Measurements from ENCODE around the gene RRAS2. TPM values are rescaled to one million over a fixed set of nuclear protein-coding genes. Genes with fewer than 3 reads are reported as not detected.
"Not testable (repeated sequence)": the region's sequence is repeated elsewhere in the genome, so short reads cannot be mapped to it uniquely, and the experiment has no call there.

The RRAS2 gene
- total RNA-seq, 1 experiment from 2014 or later, result 69.9 TPM

DNA sequence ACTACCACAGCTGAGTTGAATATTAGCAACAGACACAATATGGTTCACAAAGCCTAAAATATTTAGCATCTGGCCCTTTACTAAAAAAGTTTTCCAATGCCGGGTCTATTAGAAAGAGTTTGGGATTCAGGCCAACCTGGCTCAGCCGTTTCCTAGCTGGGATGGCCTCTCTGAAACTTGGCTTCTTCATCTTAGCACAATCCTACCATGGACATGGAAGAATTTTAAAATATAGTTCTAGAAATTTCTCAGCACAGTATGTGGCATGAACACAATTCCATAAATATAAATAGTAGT, 103.8 kb downstream of the RRAS2 start:
- no peak for DNase-seq (ENCODE audit: low spot score)

DNA sequence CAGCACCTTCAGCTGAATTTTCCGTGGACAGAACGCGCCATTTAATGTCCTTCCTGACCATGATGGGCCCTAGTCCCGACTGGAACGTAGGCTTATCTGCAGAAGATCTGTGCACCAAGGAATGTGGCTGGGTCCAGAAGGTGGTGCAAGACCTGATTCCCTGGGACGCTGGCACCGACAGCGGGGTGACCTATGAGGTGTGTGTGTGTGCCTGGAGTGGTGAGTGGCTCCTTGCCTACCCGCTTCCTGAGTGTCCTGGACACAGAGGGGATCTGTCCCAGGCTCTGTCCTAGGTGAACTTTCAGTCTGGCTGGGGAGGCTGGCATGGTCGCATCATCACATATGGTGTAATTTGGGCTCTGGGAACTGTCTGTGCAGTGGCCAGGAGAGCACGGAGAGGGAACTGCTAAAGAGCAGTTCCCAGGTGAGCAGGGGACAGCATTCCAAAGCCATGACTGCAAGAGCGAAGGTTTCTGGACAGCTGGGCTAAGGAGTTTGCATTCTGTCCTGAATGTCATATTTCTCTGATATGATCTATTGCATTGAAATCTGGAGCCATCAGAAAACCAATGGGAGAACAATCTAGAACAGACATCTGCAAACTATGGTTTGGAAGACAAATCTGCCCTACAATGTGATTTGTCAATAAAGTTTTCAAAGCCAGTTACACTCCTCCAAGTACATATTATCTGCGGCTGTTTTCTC, 104.3 kb downstream of the RRAS2 start:
- DNase-seq (ENCODE audit: low spot score), result no peak

DNA sequence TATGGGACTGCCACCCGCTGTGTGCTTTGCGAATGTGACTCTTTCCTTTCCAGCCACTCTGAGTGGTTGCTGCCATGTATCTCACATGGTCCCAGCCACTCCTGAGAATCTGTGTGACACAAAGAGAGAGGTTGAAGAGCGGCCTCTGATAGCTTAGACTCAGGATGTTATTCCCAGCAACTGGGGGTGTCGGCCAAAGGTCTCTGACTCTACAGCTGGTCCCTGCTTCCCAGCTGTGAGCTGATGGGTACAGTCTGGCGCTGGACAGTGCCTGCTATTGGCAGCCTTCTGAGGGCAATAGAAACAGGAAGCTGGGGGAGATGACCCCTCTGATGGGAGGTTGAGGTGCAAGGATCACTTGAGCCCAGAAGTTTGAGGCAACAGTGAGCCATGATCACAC, 105.1 kb downstream of the RRAS2 start:
- DNase-seq (ENCODE audit: low spot score), result no peak

DNA sequence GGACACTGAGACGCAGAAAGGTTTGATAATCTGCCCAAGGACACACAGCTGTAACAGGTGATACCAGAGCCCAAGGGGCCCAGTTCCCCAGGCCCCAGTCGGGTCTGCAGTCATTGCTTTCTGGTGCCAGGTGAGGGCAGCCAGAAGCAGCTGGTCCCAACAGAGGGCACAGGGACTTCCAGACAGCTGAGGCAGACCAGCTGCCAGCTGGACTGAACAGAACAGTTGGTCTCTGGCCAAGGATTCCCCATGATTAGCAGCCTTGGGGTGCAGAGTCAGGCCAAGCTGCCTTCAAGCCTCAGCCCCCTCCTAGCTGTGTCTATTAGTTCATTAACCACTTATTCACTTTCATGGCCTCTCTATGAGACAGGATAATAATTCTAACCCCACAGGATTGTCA, 105.6 kb downstream of the RRAS2 start:
- DNase-seq (ENCODE audit: low spot score), result no peak

DNA sequence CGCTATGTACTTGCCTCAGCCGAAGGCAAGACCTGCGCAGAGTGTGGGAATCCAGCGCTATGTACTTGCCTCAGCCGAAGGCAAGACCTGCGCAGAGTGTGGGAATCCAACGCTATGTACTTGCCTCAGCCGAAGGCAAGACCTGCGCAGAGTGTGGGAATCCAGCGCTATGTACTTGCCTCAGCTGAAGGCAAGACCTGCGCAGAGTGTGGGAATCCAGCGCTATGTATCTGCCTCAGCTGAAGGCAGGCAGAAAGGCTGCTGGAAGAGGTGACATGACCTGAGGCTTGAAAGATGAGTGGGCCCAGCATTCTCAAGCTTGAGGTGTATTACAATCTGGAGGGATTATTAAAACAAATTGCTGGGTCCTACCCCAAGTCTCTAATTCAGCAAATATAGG, 106.5 kb downstream of the RRAS2 start:
- not testable (repeated sequence) for DNase-seq (ENCODE audit: low spot score)

DNA sequence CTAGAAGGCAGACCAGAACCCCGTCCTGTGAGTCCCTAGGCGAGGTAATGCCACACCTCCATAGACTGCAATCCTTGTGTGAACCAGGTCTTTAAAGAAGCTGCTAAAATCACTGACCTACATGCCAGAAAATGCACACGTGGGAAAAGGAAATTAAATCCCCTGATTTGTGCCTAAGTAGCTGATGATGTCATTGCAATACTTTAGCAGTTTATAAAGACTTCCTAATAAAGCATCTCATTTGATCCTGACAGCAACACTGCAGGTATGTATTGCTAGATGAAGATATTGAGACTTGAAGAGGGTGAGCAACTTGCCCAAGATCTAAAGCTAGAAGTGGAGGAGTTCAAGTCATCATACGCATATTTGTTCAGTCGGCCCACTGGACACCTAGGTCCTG, 107.2 kb downstream of the RRAS2 start:
- DNase-seq (ENCODE audit: low spot score), result no peak

DNA sequence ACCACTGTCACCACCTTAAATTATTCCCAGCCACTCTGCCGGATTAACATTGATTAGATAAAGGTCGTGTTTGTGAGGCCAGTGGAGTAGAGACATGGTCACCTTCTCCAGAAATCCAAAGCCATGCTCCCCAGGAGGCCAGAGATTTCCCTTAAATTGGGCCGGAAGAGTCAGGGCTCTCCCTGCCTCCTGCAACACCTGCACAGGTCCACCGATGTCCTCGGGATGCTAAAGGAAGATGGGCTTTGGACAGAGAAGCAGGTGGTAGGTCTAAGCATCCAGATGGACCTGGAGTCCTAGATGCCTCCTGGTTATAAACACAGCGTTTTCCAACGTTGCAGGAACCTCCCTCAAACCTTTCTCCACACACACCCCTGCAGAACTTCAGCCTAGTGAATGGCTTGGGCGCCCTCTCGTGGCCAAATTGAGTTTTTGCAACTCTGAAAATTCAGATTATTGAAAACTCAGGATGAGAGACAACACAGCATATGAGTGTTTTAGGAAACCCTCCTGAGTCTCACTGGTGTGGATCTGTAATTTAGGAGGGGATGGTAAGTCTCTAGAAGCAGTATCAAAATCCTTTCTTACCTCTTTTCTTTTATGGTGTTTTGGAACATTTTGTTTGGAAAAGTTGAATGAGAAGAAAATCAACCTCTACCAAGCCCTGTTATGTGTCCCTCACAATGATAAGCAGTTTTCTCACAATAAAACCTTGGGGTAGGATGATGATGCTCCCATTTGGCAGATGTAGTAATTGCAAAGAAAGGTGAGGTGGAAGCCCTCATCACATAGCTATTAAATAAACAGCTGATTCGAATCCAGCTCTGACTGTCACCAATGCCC, 109.6 kb downstream of the RRAS2 start:
- peak; percentile 69 for DNase-seq (ENCODE audit: low spot score)

DNA sequence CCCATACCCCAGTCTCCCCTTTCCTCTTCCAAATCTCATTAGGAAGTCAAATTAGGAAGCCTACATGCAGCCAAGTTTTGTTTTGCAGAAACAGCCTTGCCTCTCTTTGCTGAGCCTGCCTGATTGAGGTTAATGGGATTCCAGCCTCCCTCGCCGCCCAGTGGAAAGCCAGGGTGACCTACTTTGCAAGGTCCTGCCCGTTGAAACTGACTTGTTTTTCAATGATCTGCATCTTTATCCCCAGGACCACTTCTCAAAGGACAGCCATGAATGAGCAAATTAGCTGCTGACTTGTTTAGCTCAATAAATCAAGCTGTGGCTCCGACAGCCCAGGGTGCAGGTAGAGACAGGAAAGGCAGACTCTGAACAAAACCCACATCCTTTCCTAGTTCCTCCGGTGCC, 110.4 kb downstream of the RRAS2 start:
- DNase-seq (ENCODE audit: low spot score), result no peak

DNA sequence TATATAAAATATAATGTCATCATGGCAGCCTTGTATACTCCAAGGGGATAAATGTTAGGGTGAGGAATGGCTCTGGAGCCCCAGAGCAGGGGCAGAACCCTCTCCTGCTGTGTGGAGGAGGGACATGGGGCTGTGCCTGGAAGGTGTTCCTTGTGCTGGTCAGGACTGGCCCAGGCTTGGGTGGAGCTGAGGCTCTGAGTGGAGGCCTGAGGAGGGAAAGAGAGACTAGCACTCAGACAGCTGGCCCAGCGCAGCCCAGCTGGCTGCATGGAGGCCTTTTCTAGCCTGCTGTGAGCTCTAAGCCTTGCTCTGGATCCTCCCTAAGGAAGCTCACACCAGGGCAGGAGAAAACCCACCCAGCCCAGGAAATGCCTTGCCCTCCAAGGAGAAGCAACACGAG, 113.5 kb downstream of the RRAS2 start:
- no peak for DNase-seq (ENCODE audit: low spot score)

DNA sequence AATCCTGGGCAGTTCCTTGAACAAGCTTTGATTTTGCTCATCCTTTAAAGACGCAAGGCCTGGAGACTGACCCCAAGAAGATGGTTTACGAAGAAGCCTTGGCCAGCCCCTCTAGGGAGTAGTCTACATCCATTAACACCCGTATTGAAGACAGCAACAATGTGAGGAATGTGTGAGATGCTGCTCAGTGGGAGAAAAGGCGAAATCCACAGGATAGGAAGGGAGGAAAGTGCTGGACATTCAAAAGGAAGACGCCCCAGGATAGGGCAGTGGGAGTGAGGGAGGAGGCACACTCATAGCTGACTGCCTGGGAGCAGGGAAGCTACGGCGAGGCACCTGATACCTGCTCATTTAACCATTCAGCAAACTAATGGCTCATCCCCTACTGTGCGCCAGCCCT, 114.1 kb downstream of the RRAS2 start:
- no peak for DNase-seq (ENCODE audit: low spot score)

DNA sequence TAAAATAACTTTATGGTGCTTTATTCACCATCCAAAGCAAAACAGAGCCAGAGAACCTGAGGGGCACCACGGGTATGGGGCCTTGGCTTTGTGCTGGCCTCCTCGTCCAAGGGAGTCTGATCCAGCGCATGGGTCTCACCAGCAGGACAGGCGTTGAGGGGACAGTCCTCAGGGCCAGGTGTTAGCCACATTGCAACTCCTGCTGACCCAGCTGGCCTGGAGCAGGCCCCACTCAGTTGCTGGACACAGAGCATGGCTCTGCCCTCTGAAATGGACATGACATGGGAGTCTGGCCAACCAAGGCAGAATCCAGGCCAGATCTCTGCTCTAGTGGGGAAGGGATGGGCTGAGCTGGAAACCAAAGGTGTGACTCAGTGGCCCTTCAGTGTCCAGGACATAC, 116.2 kb downstream of the RRAS2 start:
- DNase-seq (ENCODE audit: low spot score), result no peak

DNA sequence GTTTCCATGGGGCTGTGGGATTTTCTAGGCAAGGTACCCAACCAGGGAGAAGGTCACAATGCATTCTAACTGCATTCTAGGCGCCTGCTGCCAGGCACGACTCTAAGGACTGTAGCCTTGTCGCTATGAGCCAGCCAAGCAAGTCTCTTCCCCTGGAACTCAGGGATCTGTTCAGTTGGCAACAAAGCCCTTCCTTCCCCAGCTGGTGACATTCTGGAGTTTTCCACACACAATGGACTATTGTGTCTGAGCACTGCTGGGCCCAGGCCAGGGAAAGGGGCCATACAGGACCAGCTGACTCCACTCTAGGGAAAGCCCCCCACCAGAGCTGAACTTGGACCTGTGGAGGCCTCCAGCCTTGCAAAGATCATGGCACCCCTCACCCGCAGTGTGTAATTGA, 116.8 kb downstream of the RRAS2 start:
- no peak for DNase-seq (ENCODE audit: low spot score)

DNA sequence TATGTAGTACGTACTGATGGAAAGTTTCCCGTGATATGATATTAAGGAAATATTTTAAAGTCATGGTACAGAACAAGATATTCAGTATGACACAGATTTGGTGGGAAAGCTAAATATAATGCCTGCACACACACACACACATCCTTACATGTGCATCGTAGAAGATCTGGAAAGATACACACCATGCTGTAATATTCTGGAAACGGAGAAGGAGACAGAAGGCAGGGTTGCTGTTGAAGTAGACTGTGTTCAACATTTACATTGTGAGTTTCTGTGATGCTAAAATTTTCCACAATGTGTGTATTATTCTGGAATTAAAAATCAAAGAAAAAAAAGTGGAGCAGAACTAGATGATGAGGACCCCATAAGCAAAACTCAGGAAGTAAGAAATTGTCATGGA, 118.0 kb downstream of the RRAS2 start:
- DNase-seq (ENCODE audit: low spot score), result no peak

DNA sequence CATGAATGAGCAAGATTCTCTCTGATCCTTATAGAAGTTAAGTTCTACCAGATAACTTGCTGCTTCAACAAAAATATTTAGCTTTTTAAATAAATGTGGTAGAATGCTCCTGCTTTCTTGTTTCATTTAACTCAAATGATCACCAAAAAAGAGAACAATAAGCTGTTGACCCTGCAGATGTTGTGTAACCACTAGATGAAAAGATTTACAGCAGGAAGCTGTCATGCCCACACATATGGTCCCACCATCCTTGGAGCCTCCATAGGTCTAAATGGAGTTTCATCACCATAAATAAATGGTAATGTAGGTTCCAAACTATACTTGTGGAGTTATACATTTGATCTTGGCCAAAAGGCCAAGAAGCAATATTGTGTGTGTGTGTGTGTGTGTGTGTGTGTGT, 118.8 kb downstream of the RRAS2 start:
- DNase-seq (ENCODE audit: low spot score), result no peak

DNA sequence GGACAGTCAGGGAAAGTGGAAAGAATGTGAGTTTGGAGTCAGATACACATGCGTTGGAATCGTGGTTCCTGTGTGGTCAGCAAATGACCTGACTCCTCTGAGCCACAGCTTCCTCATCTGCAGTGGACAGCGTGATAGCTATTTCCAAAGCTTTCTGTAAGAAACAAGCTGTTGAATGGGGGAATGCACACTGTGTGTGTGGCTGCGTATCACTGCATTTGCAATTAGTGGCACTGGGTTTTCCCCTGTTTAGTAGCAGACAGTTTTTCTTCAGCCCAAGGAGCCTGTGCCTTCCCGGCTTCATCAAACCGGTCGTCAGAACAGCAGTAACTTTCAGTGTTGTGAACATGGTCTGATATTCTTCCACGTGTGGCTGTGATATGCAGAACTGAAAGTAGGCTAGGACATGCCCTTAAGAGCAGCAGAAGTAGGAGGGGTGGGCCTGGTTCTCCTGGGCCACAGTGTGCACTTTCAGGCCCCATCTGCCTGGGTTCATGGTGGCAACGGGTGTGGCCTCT, 121.5 kb downstream of the RRAS2 start:
- no peak for DNase-seq (ENCODE audit: low spot score)

DNA sequence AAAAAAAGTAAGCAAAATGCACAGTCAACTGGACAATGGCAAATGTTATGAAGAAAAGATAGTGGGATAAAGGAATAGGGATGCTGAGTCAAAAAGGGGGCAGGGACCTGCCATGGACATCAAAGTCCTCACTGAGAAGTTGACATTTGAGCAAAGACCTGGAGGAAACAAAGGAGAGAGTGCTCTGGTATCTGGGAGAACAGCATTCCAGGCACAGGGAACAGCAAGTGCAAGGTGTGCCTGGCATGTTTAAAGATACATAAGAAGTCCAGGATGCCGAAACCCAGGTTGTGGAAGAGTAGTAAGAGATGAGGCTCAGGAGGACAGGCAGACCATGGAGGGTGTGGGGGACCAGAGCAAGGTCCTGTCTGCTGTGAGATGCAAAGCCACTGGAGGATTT, 123.3 kb downstream of the RRAS2 start:
- DNase-seq (ENCODE audit: low spot score), result no peak

DNA sequence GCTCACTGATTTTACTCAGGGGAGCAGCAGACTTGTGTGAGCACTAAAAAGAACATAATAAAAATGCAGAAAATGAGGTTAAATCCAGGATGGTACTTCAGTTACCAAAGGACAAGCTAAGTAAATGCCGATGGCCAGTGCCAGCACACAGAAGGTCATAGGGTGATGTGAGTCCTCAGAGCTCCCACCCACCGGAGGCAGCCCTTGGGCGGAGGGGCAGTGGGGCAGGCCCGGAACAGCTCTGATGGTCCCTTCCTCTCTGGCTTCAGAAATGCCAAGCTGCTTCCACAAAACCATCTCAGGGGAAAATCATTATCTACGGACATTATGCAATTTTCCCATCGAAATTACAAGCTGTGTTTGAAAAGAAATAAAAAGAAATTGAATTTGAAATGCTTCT, 124.5 kb downstream of the RRAS2 start:
- no peak for DNase-seq (ENCODE audit: low spot score)

DNA sequence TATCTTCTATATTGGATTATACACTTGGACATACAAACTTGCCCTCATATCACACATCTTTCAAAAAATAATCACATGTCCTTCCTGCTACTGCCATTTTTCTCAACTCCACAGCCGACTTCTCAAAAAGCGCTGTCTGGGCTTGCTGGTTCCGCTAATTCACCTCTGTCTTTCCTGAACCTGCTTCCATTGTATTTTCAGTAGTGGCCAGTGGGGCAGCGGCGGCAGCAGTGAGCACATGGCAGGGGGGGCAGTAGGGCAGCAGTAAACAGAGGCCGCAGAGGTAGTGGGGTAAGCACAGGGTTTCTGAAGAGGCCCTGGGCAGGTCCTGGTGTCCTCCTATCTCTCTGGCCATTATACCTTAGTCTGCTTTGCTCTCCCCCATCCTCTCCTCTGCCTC, 126.3 kb downstream of the RRAS2 start:
- no peak for DNase-seq (ENCODE audit: low spot score)

DNA sequence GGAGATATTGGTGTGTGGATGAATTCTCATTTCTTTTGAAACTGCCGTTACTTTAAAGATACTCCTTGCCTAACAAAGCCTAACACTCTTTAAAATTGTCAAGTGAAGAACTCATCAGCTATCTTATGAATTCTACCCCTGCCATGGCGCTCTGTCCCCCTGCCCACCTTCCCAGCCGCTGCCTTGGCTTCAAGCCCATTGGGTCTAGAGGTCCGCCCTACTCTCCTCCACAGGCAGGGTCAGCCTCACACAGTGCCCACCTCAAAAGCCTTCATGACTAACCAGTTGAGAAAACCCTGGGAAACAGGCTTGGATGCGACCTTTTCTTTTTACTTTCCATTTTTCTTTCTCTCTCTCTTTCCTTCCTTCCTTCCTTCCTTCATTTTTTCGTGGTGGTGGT, 128.6 kb downstream of the RRAS2 start:
- DNase-seq (ENCODE audit: low spot score), result no peak

DNA sequence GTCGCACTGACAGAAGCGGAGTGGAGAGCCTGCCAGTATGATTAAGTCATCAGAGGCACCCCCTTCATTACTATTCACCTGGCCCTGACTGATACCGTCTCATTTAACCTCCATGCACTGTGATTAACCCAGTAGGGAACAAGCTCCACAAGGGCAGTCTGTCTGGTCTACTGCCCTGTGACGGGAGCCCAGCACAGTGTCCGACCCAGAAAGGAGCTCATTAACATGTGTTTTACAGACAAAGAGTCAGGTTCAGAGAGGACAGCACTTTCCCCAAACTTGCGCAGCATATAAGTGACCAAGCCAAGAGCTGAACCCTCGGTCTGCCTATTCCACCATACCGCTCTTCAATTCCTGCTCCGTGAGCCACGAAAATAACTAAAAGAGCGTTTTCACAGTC, 129.5 kb downstream of the RRAS2 start:
- no peak for DNase-seq (ENCODE audit: low spot score)

DNA sequence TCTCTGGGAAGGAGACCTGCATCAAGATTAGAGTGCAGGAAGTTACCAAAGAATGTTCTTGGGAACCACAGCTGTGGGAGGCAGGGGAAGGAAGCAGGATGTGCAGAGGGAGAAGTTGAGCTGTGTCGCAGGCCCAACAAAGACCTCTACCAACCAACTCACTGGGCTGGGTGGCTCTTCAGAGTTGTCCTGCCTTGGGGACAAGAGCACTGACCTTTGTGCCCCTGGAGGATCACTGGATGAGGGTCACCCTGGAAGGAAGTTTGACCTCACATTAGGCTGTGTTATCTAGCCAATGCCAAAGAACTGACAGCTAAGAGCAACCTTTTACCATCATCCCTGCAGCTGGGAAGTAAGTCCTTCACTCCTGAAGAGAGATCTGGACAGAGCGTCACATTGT, 130.6 kb downstream of the RRAS2 start:
- DNase-seq (ENCODE audit: low spot score), result no peak
